Lower leg skin (tissue), 3 donors: ENCODE data around the gene NRG3.

Source experiments
- CTCF ChIP-seq, 3 donors: fragments of 450-650 bp; IDR thresholded peaks; one replicate each; pipeline ENCODE4 v1.5.1; 2016; ENCODE audit warnings: antibody characterized with exemption in 3 of 3, mild to moderate bottlenecking in 3 of 3, moderate library complexity in 2 of 3
- POLR2A ChIP-seq, 2 donors: fragments of 450-650 bp; IDR thresholded peaks; one replicate each; pipeline ENCODE4 v1.6.1; 2016 to 2017; ENCODE audit warnings: antibody characterized with exemption in 2 of 2, mild to moderate bottlenecking in 1 of 2, moderate library complexity in 1 of 2

GRCh38 chr10:82294874-82295378, 419.9 kb downstream of the NRG3 start:
- TF ChIP-seq CTCF (IDR thresholded peaks at IDR 0.05), result no peak
- TF ChIP-seq POLR2A (IDR thresholded peaks at IDR 0.05), result no peak
